Measurements from ENCODE around the gene GAP43.

Gene GAP43

GRCh38 chr3:115646027-115646690 lies 22.8 kb downstream of the GAP43 start:
- Histone ChIP-seq H3K9ac (ENCODE audit: low read depth in 1 of 2, low read length in 2 of 2) (no peak overlapping the region), H3K4me1 (ENCODE audit: control insufficient read depth in 1 of 2, insufficient read depth in 2 of 2, low read length in 2 of 2) (no peaks in the 10 kb centered on the region), H3K9me3 (ENCODE audit: control insufficient read depth in 1 of 2, low read length in 2 of 2) (no peaks in the 10 kb centered on the region)

GRCh38 chr3:115648559-115648958 lies 25.2 kb downstream of the GAP43 start:
- no peaks in the 10 kb centered on the region for H3K4me1 ChIP-seq (ENCODE audit: control insufficient read depth in 1 of 2, insufficient read depth in 2 of 2, low read length in 2 of 2)
- H3K9ac ChIP-seq (ENCODE audit: low read depth in 1 of 2, low read length in 2 of 2), result no peak overlapping the region
- H3K27ac ChIP-seq (ENCODE audit: low read depth, low read length), result no peak overlapping the region
- no peak overlapping the region for H3K4me3 ChIP-seq (ENCODE audit: low read depth in 1 of 2, low read length in 2 of 2)
- H3K36me3 ChIP-seq (ENCODE audit: control insufficient read depth in 1 of 2, insufficient read depth in 2 of 2, low read length in 2 of 2), result no peaks in the 10 kb centered on the region
- H3K9me3 ChIP-seq (ENCODE audit: control insufficient read depth in 1 of 2, low read length in 2 of 2), result no peaks in the 10 kb centered on the region
- H3K27me3 ChIP-seq (ENCODE audit: control insufficient read depth in 1 of 2, insufficient read depth in 2 of 2, low read length in 2 of 2), result no peaks in the 10 kb centered on the region

More at GRCh38 chr3:115646027-115646690, 22.8 kb downstream of the GAP43 start:
- H3K27me3 ChIP-seq (ENCODE audit: control insufficient read depth in 1 of 2, insufficient read depth in 2 of 2, low read length in 2 of 2), result no peaks in the 10 kb centered on the region
- no peak overlapping the region for H3K27ac ChIP-seq (ENCODE audit: low read depth, low read length)
- no peaks in the 10 kb centered on the region for H3K36me3 ChIP-seq (ENCODE audit: control insufficient read depth in 1 of 2, insufficient read depth in 2 of 2, low read length in 2 of 2)
- no peak overlapping the region for H3K4me3 ChIP-seq (ENCODE audit: low read depth in 1 of 2, low read length in 2 of 2)

- no peak overlapping the region for H3K9ac ChIP-seq (ENCODE audit: low read depth in 1 of 2, low read length in 2 of 2)
- H3K9me3 ChIP-seq (ENCODE audit: control insufficient read depth in 1 of 2, low read length in 2 of 2), result no peaks in the 10 kb centered on the region
- no peak overlapping the region for H3K4me3 ChIP-seq (ENCODE audit: low read depth in 1 of 2, low read length in 2 of 2)
- H3K27me3 ChIP-seq (ENCODE audit: control insufficient read depth in 1 of 2, insufficient read depth in 2 of 2, low read length in 2 of 2), result no peaks in the 10 kb centered on the region
- no peak overlapping the region for H3K27ac ChIP-seq (ENCODE audit: low read depth, low read length)
- no peaks in the 10 kb centered on the region for H3K36me3 ChIP-seq (ENCODE audit: control insufficient read depth in 1 of 2, insufficient read depth in 2 of 2, low read length in 2 of 2)
- H3K4me1 ChIP-seq (ENCODE audit: control insufficient read depth in 1 of 2, insufficient read depth in 2 of 2, low read length in 2 of 2), result no peaks in the 10 kb centered on the region
Measured at GRCh38 chr3:115651087-115651486, 27.8 kb downstream of the GAP43 start.

GRCh38 chr3:115651599-115651998 lies 28.3 kb downstream of the GAP43 start:
- H3K27me3 ChIP-seq (ENCODE audit: control insufficient read depth in 1 of 2, insufficient read depth in 2 of 2, low read length in 2 of 2), result no peaks in the 10 kb centered on the region
- H3K27ac ChIP-seq (ENCODE audit: low read depth, low read length), result no peak overlapping the region
- no peaks in the 10 kb centered on the region for H3K4me1 ChIP-seq (ENCODE audit: control insufficient read depth in 1 of 2, insufficient read depth in 2 of 2, low read length in 2 of 2)
- H3K4me3 ChIP-seq (ENCODE audit: low read depth in 1 of 2, low read length in 2 of 2), result no peak overlapping the region
- H3K36me3 ChIP-seq (ENCODE audit: control insufficient read depth in 1 of 2, insufficient read depth in 2 of 2, low read length in 2 of 2), result no peaks in the 10 kb centered on the region
- H3K9me3 ChIP-seq (ENCODE audit: control insufficient read depth in 1 of 2, low read length in 2 of 2), result no peaks in the 10 kb centered on the region
- H3K9ac ChIP-seq (ENCODE audit: low read depth in 1 of 2, low read length in 2 of 2), result no peak overlapping the region

- H3K27ac ChIP-seq (ENCODE audit: low read depth, low read length), result no peak overlapping the region
- H3K27me3 ChIP-seq (ENCODE audit: control insufficient read depth in 1 of 2, insufficient read depth in 2 of 2, low read length in 2 of 2), result no peaks in the 10 kb centered on the region
- H3K4me1 ChIP-seq (ENCODE audit: control insufficient read depth in 1 of 2, insufficient read depth in 2 of 2, low read length in 2 of 2), result peaks cover 0 to 2% of the 10 kb centered on the region in 2 donors
- no peak overlapping the region for H3K9ac ChIP-seq (ENCODE audit: low read depth in 1 of 2, low read length in 2 of 2)
- H3K36me3 ChIP-seq (ENCODE audit: control insufficient read depth in 1 of 2, insufficient read depth in 2 of 2, low read length in 2 of 2), result no peaks in the 10 kb centered on the region
- H3K9me3 ChIP-seq (ENCODE audit: control insufficient read depth in 1 of 2, low read length in 2 of 2), result no peaks in the 10 kb centered on the region
- H3K4me3 ChIP-seq (ENCODE audit: low read depth in 1 of 2, low read length in 2 of 2), result no peak overlapping the region
Measured at GRCh38 chr3:115652738-115653137, 29.4 kb downstream of the GAP43 start.

- Histone ChIP-seq H3K9ac (ENCODE audit: low read depth in 1 of 2, low read length in 2 of 2) (no peak overlapping the region), H3K27me3 (ENCODE audit: control insufficient read depth in 1 of 2, insufficient read depth in 2 of 2, low read length in 2 of 2) (no peaks in the 10 kb centered on the region), H3K27ac (ENCODE audit: low read depth, low read length) (no peak overlapping the region), H3K4me1 (ENCODE audit: control insufficient read depth in 1 of 2, insufficient read depth in 2 of 2, low read length in 2 of 2) (peaks cover 0 to 15% of the 10 kb centered on the region in 2 donors), H3K4me3 (ENCODE audit: low read depth in 1 of 2, low read length in 2 of 2) (no peak overlapping the region), H3K36me3 (ENCODE audit: control insufficient read depth in 1 of 2, insufficient read depth in 2 of 2, low read length in 2 of 2) (no peaks in the 10 kb centered on the region), H3K9me3 (ENCODE audit: control insufficient read depth in 1 of 2, low read length in 2 of 2) (no peaks in the 10 kb centered on the region)
Measured at GRCh38 chr3:115655761-115656282, 32.5 kb downstream of the GAP43 start.

GRCh38 chr3:115657168-115657567 lies 33.9 kb downstream of the GAP43 start:
- no peak overlapping the region for H3K27ac ChIP-seq (ENCODE audit: low read depth, low read length)
- H3K9me3 ChIP-seq (ENCODE audit: control insufficient read depth in 1 of 2, low read length in 2 of 2), result no peaks in the 10 kb centered on the region
- H3K4me3 ChIP-seq (ENCODE audit: low read depth in 1 of 2, low read length in 2 of 2), result no peak overlapping the region
- no peaks in the 10 kb centered on the region for H3K27me3 ChIP-seq (ENCODE audit: control insufficient read depth in 1 of 2, insufficient read depth in 2 of 2, low read length in 2 of 2)
- H3K36me3 ChIP-seq (ENCODE audit: control insufficient read depth in 1 of 2, insufficient read depth in 2 of 2, low read length in 2 of 2), result no peaks in the 10 kb centered on the region
- peaks cover 0 to 15% of the 10 kb centered on the region in 2 donors for H3K4me1 ChIP-seq (ENCODE audit: control insufficient read depth in 1 of 2, insufficient read depth in 2 of 2, low read length in 2 of 2)
- H3K9ac ChIP-seq (ENCODE audit: low read depth in 1 of 2, low read length in 2 of 2), result no peak overlapping the region

GRCh38 chr3:115658032-115658336 lies 34.7 kb downstream of the GAP43 start:
- Histone ChIP-seq H3K27ac (ENCODE audit: low read depth, low read length) (no peak overlapping the region), H3K4me1 (ENCODE audit: control insufficient read depth in 1 of 2, insufficient read depth in 2 of 2, low read length in 2 of 2) (peaks cover 0 to 15% of the 10 kb centered on the region in 2 donors), H3K9ac (ENCODE audit: low read depth in 1 of 2, low read length in 2 of 2) (peak overlapping the region; percentile 53 to 74), H3K27me3 (ENCODE audit: control insufficient read depth in 1 of 2, insufficient read depth in 2 of 2, low read length in 2 of 2) (no peaks in the 10 kb centered on the region), H3K36me3 (ENCODE audit: control insufficient read depth in 1 of 2, insufficient read depth in 2 of 2, low read length in 2 of 2) (no peaks in the 10 kb centered on the region), H3K4me3 (ENCODE audit: low read depth in 1 of 2, low read length in 2 of 2) (peak overlapping the region; percentile 83 to 89), H3K9me3 (ENCODE audit: control insufficient read depth in 1 of 2, low read length in 2 of 2) (no peaks in the 10 kb centered on the region)

- peak overlapping the region; percentile 53 to 74 for H3K9ac ChIP-seq (ENCODE audit: low read depth in 1 of 2, low read length in 2 of 2)
- peak overlapping the region; percentile 83 to 89 for H3K4me3 ChIP-seq (ENCODE audit: low read depth in 1 of 2, low read length in 2 of 2)
- H3K4me1 ChIP-seq (ENCODE audit: control insufficient read depth in 1 of 2, insufficient read depth in 2 of 2, low read length in 2 of 2), result peaks cover 0 to 15% of the 10 kb centered on the region in 2 donors
- H3K27ac ChIP-seq (ENCODE audit: low read depth, low read length), result peak overlapping the region; percentile 77
- H3K9me3 ChIP-seq (ENCODE audit: control insufficient read depth in 1 of 2, low read length in 2 of 2), result no peaks in the 10 kb centered on the region
- H3K36me3 ChIP-seq (ENCODE audit: control insufficient read depth in 1 of 2, insufficient read depth in 2 of 2, low read length in 2 of 2), result no peaks in the 10 kb centered on the region
- no peaks in the 10 kb centered on the region for H3K27me3 ChIP-seq (ENCODE audit: control insufficient read depth in 1 of 2, insufficient read depth in 2 of 2, low read length in 2 of 2)
Measured at GRCh38 chr3:115658337-115659181, 35.2 kb downstream of the GAP43 start.

Measured in duodenal mucosa (tissue), 2 donors.